Activated CD8-positive, alpha-beta memory T cell treated with anti-CD3 and anti-CD28 coated beads, Interleukin-2, amount 50 U/mL, for 24 hours (primary cell): ENCODE results near the gene ZNF488.
"Not testable (repeated sequence)": the region's sequence is repeated elsewhere in the genome, so short reads cannot be mapped to it uniquely, and the experiment has no call there.

Experiments used
- DNase-seq: peaks from one replicate; pipeline ENCODE4 v3.0.0-alpha.2; 2020; ENCODE audit errors: extremely low read depth

ZNF488 gene

GRCh38 chr10:47409866-47410256 is 25.8 kb upstream of the ZNF488 start:
- no peak for DNase-seq

- no peak for DNase-seq
Observed at GRCh38 chr10:47409171-47409865, 25.2 kb upstream of the ZNF488 start.

- no peak for DNase-seq
Observed at GRCh38 chr10:47408606-47409005, 24.5 kb upstream of the ZNF488 start.

GRCh38 chr10:47406870-47407691 is 23.0 kb upstream of the ZNF488 start:
- DNase-seq = no peak

GRCh38 chr10:47406548-47406869 is 22.4 kb upstream of the ZNF488 start:
- no peak for DNase-seq

GRCh38 chr10:47405857-47406547 is 21.9 kb upstream of the ZNF488 start:
- no peak for DNase-seq

GRCh38 chr10:47404937-47405336 is 20.8 kb upstream of the ZNF488 start:
- no peak for DNase-seq

GRCh38 chr10:47404446-47404845 is 20.4 kb upstream of the ZNF488 start:
- DNase-seq = no peak

- DNase-seq = no peak
Observed at GRCh38 chr10:47403446-47404318, 19.6 kb upstream of the ZNF488 start.

- DNase-seq = no peak
Observed at GRCh38 chr10:47402641-47403301, 18.7 kb upstream of the ZNF488 start.

GRCh38 chr10:47401874-47402640 is 18.0 kb upstream of the ZNF488 start:
- DNase-seq = no peak

GRCh38 chr10:47401210-47401609 is 17.1 kb upstream of the ZNF488 start:
- DNase-seq = no peak

GRCh38 chr10:47400786-47401185 is 16.7 kb upstream of the ZNF488 start:
- DNase-seq = no peak

GRCh38 chr10:47400251-47400650 is 16.2 kb upstream of the ZNF488 start:
- DNase-seq = no peak

GRCh38 chr10:47397256-47397655 is 13.2 kb upstream of the ZNF488 start:
- no peak for DNase-seq

- DNase-seq = no peak
Observed at GRCh38 chr10:47396311-47396717, 12.2 kb upstream of the ZNF488 start.

- DNase-seq = no peak
Observed at GRCh38 chr10:47389619-47390018, 5.5 kb upstream of the ZNF488 start.

- no peak for DNase-seq
Observed at GRCh38 chr10:47388879-47389278, 4.8 kb upstream of the ZNF488 start.

GRCh38 chr10:47386104-47386503 is 2.0 kb upstream of the ZNF488 start:
- DNase-seq = not testable (repeated sequence)
